ENCODE results near the gene MISP.

- TF ChIP-seq, protein P1, sequence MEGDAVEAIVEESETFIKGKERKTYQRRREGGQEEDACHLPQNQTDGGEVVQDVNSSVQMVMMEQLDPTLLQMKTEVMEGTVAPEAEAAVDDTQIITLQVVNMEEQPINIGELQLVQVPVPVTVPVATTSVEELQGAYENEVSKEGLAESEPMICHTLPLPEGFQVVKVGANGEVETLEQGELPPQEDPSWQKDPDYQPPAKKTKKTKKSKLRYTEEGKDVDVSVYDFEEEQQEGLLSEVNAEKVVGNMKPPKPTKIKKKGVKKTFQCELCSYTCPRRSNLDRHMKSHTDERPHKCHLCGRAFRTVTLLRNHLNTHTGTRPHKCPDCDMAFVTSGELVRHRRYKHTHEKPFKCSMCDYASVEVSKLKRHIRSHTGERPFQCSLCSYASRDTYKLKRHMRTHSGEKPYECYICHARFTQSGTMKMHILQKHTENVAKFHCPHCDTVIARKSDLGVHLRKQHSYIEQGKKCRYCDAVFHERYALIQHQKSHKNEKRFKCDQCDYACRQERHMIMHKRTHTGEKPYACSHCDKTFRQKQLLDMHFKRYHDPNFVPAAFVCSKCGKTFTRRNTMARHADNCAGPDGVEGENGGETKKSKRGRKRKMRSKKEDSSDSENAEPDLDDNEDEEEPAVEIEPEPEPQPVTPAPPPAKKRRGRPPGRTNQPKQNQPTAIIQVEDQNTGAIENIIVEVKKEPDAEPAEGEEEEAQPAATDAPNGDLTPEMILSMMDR (IDR thresholded peaks at IDR 0.05; ENCODE audit: poor library complexity): no peak
- TF ChIP-seq EZH2phosphoT487 (IDR thresholded peaks at IDR 0.05; ENCODE audit: low read depth, severe bottlenecking, unreplicated experiment) (no peak), EZH2 (IDR thresholded peaks at IDR 0.05; ENCODE audit: borderline replicate concordance) (no peak)
Observed at GRCh38 chr19:784541-784940, 33.6 kb downstream of the MISP start.

Data from hepatocyte (in vitro differentiated cells).